Uterus (tissue), 2 donors: Measurements from ENCODE around the gene NOL3.

Experiments
- POLR2A ChIP-seq, 2 donors: fragments of 450-650 bp; IDR thresholded peaks; one replicate each; pipeline ENCODE4 v1.6.1; 2016; ENCODE audit warnings: antibody characterized with exemption in 2 of 2, mild to moderate bottlenecking in 1 of 2, moderate library complexity in 1 of 2
- TF ChIP-seq, protein P1 (sequence below), 4 experiments: fragments of 200-600 bp in 2 of 4; fragments of 450-650 bp in 2 of 4; sonication (generic) in 2 of 4; IDR thresholded peaks; one replicate each; pipeline ENCODE4 v1.5.1; 2016 to 2019; ENCODE audit warnings: antibody characterized with exemption in 4 of 4, mild to moderate bottlenecking in 2 of 4, moderate library complexity in 1 of 4

DNA sequence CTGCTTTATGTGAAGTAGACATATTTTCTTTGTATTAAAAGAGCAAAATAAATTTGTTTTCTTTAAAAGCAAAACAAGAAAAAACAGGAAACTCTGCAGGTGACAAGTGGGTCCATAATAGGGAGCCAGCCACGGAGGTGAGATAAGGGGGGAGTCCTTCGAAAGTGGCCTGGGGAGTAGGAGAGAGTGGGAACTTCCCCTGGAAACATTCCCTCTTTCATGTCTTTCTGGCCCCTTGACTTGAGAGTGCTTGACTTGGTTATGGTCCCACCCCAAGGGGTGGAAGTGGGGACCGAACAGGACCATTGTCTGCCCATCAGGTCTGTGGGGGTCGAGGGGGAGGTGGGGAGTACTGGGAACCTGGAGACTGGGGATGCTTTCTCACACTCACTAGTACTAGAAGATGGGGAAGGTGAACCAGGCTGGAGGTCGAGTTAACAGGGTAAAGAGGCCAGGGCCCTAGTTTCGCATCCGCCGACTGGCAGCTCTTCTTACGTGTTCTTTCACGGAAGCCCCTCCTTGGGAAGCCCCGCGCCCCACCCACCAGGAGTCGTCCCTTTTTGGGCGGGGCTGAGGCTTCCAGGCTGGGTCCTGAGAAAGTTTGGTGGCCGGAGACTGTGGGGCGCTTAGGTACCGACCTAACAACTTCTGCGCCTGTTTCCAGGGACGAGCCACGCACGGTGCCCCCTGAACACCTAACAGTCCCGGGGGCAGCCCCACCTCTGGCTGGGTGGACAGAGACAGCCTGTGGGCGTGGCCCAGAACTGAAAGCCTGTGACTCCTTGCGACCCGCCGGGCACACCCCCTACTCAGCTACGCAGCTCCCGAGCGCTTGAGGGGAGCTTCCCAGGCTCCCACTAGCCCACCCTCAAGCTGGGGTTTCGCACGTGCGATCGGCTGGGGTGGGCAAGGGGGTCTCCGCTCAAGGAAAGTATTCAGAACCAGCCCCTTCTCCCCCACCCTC lies 11.4 kb upstream of the NOL3 start:
- no peak for TF ChIP-seq POLR2A (IDR thresholded peaks at IDR 0.05)
- TF ChIP-seq, protein P1, sequence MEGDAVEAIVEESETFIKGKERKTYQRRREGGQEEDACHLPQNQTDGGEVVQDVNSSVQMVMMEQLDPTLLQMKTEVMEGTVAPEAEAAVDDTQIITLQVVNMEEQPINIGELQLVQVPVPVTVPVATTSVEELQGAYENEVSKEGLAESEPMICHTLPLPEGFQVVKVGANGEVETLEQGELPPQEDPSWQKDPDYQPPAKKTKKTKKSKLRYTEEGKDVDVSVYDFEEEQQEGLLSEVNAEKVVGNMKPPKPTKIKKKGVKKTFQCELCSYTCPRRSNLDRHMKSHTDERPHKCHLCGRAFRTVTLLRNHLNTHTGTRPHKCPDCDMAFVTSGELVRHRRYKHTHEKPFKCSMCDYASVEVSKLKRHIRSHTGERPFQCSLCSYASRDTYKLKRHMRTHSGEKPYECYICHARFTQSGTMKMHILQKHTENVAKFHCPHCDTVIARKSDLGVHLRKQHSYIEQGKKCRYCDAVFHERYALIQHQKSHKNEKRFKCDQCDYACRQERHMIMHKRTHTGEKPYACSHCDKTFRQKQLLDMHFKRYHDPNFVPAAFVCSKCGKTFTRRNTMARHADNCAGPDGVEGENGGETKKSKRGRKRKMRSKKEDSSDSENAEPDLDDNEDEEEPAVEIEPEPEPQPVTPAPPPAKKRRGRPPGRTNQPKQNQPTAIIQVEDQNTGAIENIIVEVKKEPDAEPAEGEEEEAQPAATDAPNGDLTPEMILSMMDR (IDR thresholded peaks at IDR 0.05): no peak
